Measurements from ENCODE around the gene ZBTB32.
A peak's percentile ranks its signal among the peaks of the same experiment; 100 is the strongest.
"Not testable (repeated sequence)": the region's sequence is repeated elsewhere in the genome, so short reads cannot be mapped to it uniquely, and the experiment has no call there.

Gene ZBTB32

GRCh38 chr19:35673121-35673804 lies 31.1 kb upstream of the ZBTB32 start:
- TF ChIP-seq CTCF (conservative IDR thresholded peaks at IDR 0.05; ENCODE audit: low read length) = no peak
- peak overlapping the region; percentile 47 for H3K4me3 ChIP-seq (ENCODE audit: low read length)
- DNase-seq (ENCODE audit: low read depth) = peak; percentile 47

- H3K4me3 ChIP-seq (ENCODE audit: low read length) = no peak overlapping the region
- DNase-seq (ENCODE audit: low read depth) = no peak
- no peak for TF ChIP-seq CTCF (conservative IDR thresholded peaks at IDR 0.05; ENCODE audit: low read length)
These were observed 28.7 kb upstream of the ZBTB32 start for GRCh38 chr19:35675589-35676140.

GRCh38 chr19:35689836-35690235 lies 14.5 kb upstream of the ZBTB32 start:
- no peak for TF ChIP-seq CTCF (conservative IDR thresholded peaks at IDR 0.05; ENCODE audit: low read length)
- peak; percentile 78 for DNase-seq (ENCODE audit: low read depth)
- H3K4me3 ChIP-seq (ENCODE audit: low read length) = no peak overlapping the region

- not testable (repeated sequence) for DNase-seq (ENCODE audit: low read depth); H3K4me3 ChIP-seq (ENCODE audit: low read length)
These were observed 13.3 kb upstream of the ZBTB32 start for GRCh38 chr19:35691106-35691505.

- H3K4me3 ChIP-seq (ENCODE audit: low read length) = no peak overlapping the region
- TF ChIP-seq CTCF (conservative IDR thresholded peaks at IDR 0.05; ENCODE audit: low read length) = no peak
- DNase-seq (ENCODE audit: low read depth) = no peak
These were observed 12.3 kb upstream of the ZBTB32 start for GRCh38 chr19:35692010-35692409.

- no peak for DNase-seq (ENCODE audit: low read depth)
- TF ChIP-seq CTCF (conservative IDR thresholded peaks at IDR 0.05; ENCODE audit: low read length) = no peak
- H3K4me3 ChIP-seq (ENCODE audit: low read length) = no peak overlapping the region
These were observed 10.9 kb upstream of the ZBTB32 start for GRCh38 chr19:35693422-35693821.

- TF ChIP-seq CTCF (conservative IDR thresholded peaks at IDR 0.05; ENCODE audit: low read length) = peak; percentile 99
- no peak overlapping the region for H3K4me3 ChIP-seq (ENCODE audit: low read length)
- DNase-seq (ENCODE audit: low read depth) = peak; percentile 82
These were observed 10.3 kb upstream of the ZBTB32 start for GRCh38 chr19:35693835-35694599.

Data from AG10803 (cell line).